COLO829 (cell line): Measurements from ENCODE around the gene PSORS1C2.

Source experiments
- DNase-seq: peaks from one replicate; pipeline ENCODE4 v3.0.0; 2012; ENCODE audit warnings: low spot score

The PSORS1C2 gene

DNA sequence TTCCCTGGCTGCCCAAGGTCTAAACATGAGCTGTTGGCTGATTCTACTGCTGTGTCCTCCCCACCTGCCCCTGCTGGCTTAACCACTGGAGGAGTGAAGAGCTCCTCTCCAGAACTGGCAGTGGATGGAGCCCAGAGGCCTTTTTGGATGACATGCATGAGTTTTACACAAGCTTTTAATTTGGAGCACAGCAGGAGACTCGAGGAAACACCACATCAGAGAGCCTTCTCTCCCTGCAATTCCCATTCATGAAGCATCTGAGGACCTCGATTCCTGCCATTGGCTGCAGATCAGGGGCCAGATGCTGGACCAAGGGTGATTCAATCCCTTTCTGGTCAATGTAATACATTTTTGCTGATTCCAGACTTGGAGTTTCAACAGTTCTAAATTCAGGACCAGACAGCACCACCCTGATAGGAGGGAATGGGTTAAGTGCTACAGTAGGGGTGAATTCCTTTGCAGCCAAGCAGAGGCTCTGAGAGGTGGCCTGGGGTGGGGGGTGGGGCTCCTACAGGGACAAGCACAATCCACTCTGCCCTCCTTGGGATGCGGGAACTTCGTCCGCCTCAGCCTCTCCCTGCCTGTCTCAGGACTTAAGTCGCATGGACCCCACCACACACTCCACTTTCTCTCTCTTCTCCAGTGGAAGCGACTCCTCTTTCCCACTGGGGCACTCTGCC is 24.9 kb downstream of the PSORS1C2 start:
- no peak for DNase-seq

DNA sequence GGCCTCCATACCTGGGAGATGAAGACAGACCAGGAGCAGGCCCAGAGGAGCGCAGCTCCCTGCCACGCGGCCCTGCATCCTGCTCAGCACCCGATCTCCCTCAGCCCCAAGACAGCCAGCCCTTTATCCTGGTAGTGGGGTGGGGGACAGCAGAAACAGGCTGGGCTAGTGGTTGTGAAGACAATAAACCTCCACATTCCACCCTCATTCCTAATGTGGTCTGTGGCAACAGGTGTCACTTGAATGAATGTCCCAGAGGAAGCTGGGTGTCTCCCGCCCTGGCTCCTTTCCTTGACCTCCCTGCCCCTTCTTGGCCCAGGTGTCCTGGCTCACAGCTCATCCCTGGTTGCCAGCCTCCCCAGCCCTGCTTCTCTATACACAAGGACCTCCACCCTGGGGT is 26.4 kb downstream of the PSORS1C2 start, which contains the start of gene C6orf15:
TSS of gene C6orf15 (minus strand) at position 98 of the 400 bp plus-strand sequence. CDS start at position 78, 20 bp downstream.
- no peak for DNase-seq

GRCh38 chr6:31111712-31112111 is 27.2 kb downstream of the PSORS1C2 start:
- DNase-seq, result no peak

- no peak for DNase-seq
Measured at GRCh38 chr6:31110825-31111582, 27.9 kb downstream of the PSORS1C2 start.

GRCh38 chr6:31107052-31107451 is 31.8 kb downstream of the PSORS1C2 start:
- no peak for DNase-seq

- DNase-seq, result no peak
Measured at GRCh38 chr6:31103136-31103535, 35.7 kb downstream of the PSORS1C2 start.

GRCh38 chr6:31098449-31098938 is 40.4 kb downstream of the PSORS1C2 start:
- DNase-seq, result no peak

- DNase-seq, result no peak
Measured at GRCh38 chr6:31096656-31097055, 42.2 kb downstream of the PSORS1C2 start.

GRCh38 chr6:31096215-31096614 is 42.7 kb downstream of the PSORS1C2 start:
- no peak for DNase-seq

DNA sequence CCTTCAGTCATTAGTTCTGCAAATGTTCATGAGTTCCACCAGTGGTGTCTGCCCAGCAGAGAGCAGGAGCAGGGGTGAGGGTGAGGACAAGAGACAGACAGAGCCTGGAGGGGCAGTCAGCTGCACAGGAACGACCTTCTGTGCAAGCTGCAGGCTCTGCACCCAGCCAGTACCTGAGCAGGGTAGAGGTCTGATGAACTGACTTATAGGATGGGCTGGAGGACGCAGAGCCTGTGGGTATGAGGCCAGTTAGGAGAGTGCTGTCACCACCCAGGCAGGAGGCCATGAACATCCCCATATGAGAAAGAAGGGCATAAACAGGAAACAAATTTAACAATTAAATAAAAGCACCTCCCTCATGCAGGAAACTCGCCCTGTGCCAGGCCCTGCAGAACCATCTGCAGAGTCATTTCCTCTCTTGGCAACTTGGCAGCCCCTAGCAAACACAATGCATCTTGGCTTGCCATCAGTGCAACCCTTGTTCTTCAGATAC is 44.4 kb downstream of the PSORS1C2 start:
- DNase-seq, result no peak

- no peak for DNase-seq
Measured at GRCh38 chr6:31092769-31093505, 45.9 kb downstream of the PSORS1C2 start.

GRCh38 chr6:31092238-31092637 is 46.6 kb downstream of the PSORS1C2 start:
- DNase-seq, result no peak

- DNase-seq, result no peak
Measured at GRCh38 chr6:31091680-31092079, 47.2 kb downstream of the PSORS1C2 start.

- DNase-seq, result no peak
Measured at GRCh38 chr6:31090973-31091364, 47.9 kb downstream of the PSORS1C2 start.

- no peak for DNase-seq
Measured at GRCh38 chr6:31090275-31090972, 48.4 kb downstream of the PSORS1C2 start.
